Measurements from ENCODE around the gene CCDC93. TPM values are rescaled to one million over a fixed set of nuclear protein-coding genes. Genes with fewer than 3 reads are reported as not detected.

Gene CCDC93
- total and polyA plus RNA-seq, 2 of the 4 experiments (the other 2 are of a cell fraction): 8.1 to 17.2 TPM

- H3K14ac ChIP-seq (replicated peaks; ENCODE audit: low read depth, low read length): no peak overlapping the region
- H3K9ac ChIP-seq (ENCODE audit: low read depth, low read length): no peak overlapping the region
- BruUV-seq (replicated peaks): no TSS peak
- dilution Hi-C loops (cut with HindIII; ENCODE audit: low sequenced_read_pairs, unreplicated experiment) (no loop called here), in situ Hi-C loops (cut with MboI; ENCODE audit: low sequenced_read_pairs) (no loop called here), intact Hi-C loops (cut with micrococcal nuclease) (no loop called here)
- H3K27ac ChIP-seq (ENCODE audit: insufficient read depth, low read length): no peak overlapping the region
- no peak overlapping the region for H2BK5ac ChIP-seq (ENCODE audit: low read depth, low read length, poor library complexity, severe bottlenecking)
- H4K20me1 ChIP-seq (ENCODE audit: insufficient read depth, low read length): no peaks in the 10 kb centered on the region; the same call in 1 of the 2 replicates
- no peaks in the 10 kb centered on the region for H3K9me3 ChIP-seq (ENCODE audit: control insufficient read depth, insufficient read depth, low read length)
- no peak overlapping the region for H2AK9ac ChIP-seq (replicated peaks; ENCODE audit: low read depth, low read length, poor library complexity)
- H3K4me3 ChIP-seq (ENCODE audit: insufficient read depth, low read depth, low read length): no peak overlapping the region
- H2BK15ac ChIP-seq (ENCODE audit: low read depth, low read length): no peak overlapping the region
- H4K91ac ChIP-seq (ENCODE audit: insufficient read depth, low read depth, low read length): no peak overlapping the region
- no peaks in the 10 kb centered on the region for H3K9me1 ChIP-seq (ENCODE audit: insufficient read depth, low read length)
- no peaks in the 10 kb centered on the region for H3K27me3 ChIP-seq (ENCODE audit: control insufficient read depth, insufficient read depth, low read length)
- H4K5ac ChIP-seq (ENCODE audit: low read depth, low read length): no peak overlapping the region
- peaks cover 38% of the 10 kb centered on the region for H3K36me3 ChIP-seq (ENCODE audit: control insufficient read depth, insufficient read depth, low read length)
- DNase-seq (no peak), ATAC-seq (ENCODE audit: low read depth) (no peak)
- H4K8ac ChIP-seq (ENCODE audit: low read depth in 2 of 2, low read length in 2 of 2): no peak overlapping the region
- H2AK5ac ChIP-seq (ENCODE audit: low read depth, low read length): no peak overlapping the region
- H2AFZ ChIP-seq (replicated peaks; ENCODE audit: low read length, poor library complexity): no peak overlapping the region
- H3K79me1 ChIP-seq (ENCODE audit: low read depth in 1 of 2, low read length in 2 of 2): no peaks in the 10 kb centered on the region; a peak in 1 of 4 replicates
- TF ChIP-seq USF2 (IDR thresholded peaks at IDR 0.05; ENCODE audit: low read depth, low read length): no peak
- TF ChIP-seq CEBPB (IDR thresholded peaks at IDR 0.05; ENCODE audit: low read depth, low read length): no peak
- no peak for TF ChIP-seq CHD1 (IDR thresholded peaks at IDR 0.05; ENCODE audit: low read depth, low read length)
- TF ChIP-seq RFX5 (IDR thresholded peaks at IDR 0.05; ENCODE audit: low read depth, low read length): no peak
- TF ChIP-seq ELK1 (IDR thresholded peaks at IDR 0.05; ENCODE audit: borderline replicate concordance, low read depth, low read length): no peak
- TF ChIP-seq FOS (IDR thresholded peaks at IDR 0.05; ENCODE audit: low read depth, low read length): no peak
- no peak for TF ChIP-seq NFE2L2 (IDR thresholded peaks at IDR 0.05; ENCODE audit: low read depth, low read length)
- TF ChIP-seq RCOR1 (IDR thresholded peaks at IDR 0.05; ENCODE audit: insufficient replicate concordance, low read length): no peak
- TF ChIP-seq BHLHE40 (IDR thresholded peaks at IDR 0.05; ENCODE audit: low read depth, low read length): no peak
- no peak for TF ChIP-seq MAFK (IDR thresholded peaks at IDR 0.05; ENCODE audit: low read depth, low read length)
- TF ChIP-seq SMC3 (IDR thresholded peaks at IDR 0.05; ENCODE audit: low read depth, low read length): no peak
- TF ChIP-seq POLR2A (IDR thresholded peaks at IDR 0.05; ENCODE audit: low read depth, low read length): no peak
- CTCF ChIA-PET: no interaction called here
- H3K4me1 ChIP-seq (ENCODE audit: control insufficient read depth, insufficient read depth, low read length): no peaks in the 10 kb centered on the region
- H3K4ac ChIP-seq (ENCODE audit: low read depth, low read length): no peak overlapping the region
- H3K4me2 ChIP-seq (ENCODE audit: low read depth, low read length): no peak overlapping the region
- H2BK120ac ChIP-seq (ENCODE audit: low read depth, low read length): no peak overlapping the region
- H3K18ac ChIP-seq (ENCODE audit: low read depth, low read length): no peak overlapping the region
- H3K23ac ChIP-seq (ENCODE audit: low read depth, low read length): no peak overlapping the region
- no peak overlapping the region for H3K56ac ChIP-seq (ENCODE audit: extremely low read depth, insufficient read depth, low read length)
- no CpG with 5 or more reads among the region's 3 CpGs for WGBS, 2 experiments (ENCODE audit: extremely low coverage in 2 of 2, insufficient read length in 1 of 2)
- no peak overlapping the region for H2BK20ac ChIP-seq (ENCODE audit: low read depth, low read length)
- POLR2A ChIA-PET (ENCODE audit: unreplicated experiment): no interaction called here
Measured at GRCh38 chr2:117921520-117921919, 92.3 kb downstream of the CCDC93 start.

Data from IMR-90 (cell line).